Measurements from ENCODE around the gene HDGFL2. TPM values are rescaled to one million over a fixed set of nuclear protein-coding genes. Genes with fewer than 3 reads are reported as not detected.
A peak's percentile ranks its signal among the peaks of the same experiment; 100 is the strongest.

The HDGFL2 gene
- total and polyA plus RNA-seq, 5 donors from 2014 or later = 11.5 to 32.7 (median 12.2) TPM

DNA sequence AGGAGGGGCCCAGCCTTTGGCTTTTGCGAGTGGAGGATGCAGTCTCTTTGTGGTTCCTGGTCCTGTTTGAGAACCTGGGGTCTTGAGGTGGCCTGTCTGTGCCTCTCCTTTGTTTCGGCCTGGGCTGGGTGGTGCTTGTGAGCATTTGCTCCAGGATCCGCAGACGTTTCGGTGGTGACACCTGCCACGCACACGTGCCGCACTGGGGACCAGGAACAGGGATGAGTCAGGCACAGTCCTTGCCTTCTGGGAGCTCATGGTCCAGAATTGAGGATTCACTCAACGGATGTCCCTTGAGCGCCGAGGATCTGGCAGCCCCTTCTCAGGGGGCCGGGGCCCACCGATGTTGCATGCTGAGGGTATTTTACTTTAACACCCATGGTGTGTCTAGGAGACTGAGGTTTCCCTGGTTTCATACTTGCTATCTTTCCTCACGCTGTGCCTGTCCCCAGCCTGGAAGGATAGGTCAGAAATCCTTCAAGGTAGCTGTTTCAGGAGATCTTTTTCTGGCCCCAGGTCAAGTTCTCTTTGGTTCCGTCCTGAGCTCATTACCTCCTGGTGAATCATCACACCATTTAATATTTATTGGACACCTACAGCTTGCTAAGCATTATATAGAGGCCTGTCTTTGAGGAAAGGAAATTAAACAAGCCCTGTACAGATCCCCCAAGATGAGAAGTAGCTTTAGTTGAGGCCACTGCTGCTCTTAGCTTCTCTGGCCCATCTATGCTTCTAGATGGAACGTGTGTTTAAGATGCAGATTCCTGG, 5.1 kb downstream of the HDGFL2 start:
- peaks cover 0 to 24% (median 3%) of the 10 kb centered on the region in 4 donors for H3K4me1 Mint-ChIP-seq
- no peaks in the 10 kb centered on the region for H3K27me3 Mint-ChIP-seq
- peaks cover 25% of the 10 kb centered on the region for H3K4me1 ChIP-seq (ENCODE audit: control insufficient read depth, insufficient read depth, low read length, poor library complexity, severe bottlenecking)
- no peaks in the 10 kb centered on the region for H3K27me3 ChIP-seq (ENCODE audit: control insufficient read depth, insufficient read depth, low read length)
- ATAC-seq (ENCODE audit: low read depth in 2 of 2) (no peak), DNase-seq (no peak)
- no peak overlapping the region for H3K4me3 Mint-ChIP-seq
- no peak overlapping the region for H3K27ac ChIP-seq (ENCODE audit: insufficient read depth, low read length, poor library complexity, severe bottlenecking)
- no peak overlapping the region for H3K4me3 ChIP-seq (ENCODE audit: low read depth, low read length)
- peaks cover 20% of the 10 kb centered on the region for H3K36me3 ChIP-seq (ENCODE audit: control insufficient read depth, insufficient read depth, low read length)
- H3K27ac Mint-ChIP-seq = no peak overlapping the region
- peaks cover 10% of the 10 kb centered on the region for H3K36me3 Mint-ChIP-seq
- no peaks in the 10 kb centered on the region for H3K9me3 ChIP-seq (ENCODE audit: control insufficient read depth in 2 of 2, low read length in 2 of 2)
- no peaks in the 10 kb centered on the region for H3K9me3 Mint-ChIP-seq

DNA sequence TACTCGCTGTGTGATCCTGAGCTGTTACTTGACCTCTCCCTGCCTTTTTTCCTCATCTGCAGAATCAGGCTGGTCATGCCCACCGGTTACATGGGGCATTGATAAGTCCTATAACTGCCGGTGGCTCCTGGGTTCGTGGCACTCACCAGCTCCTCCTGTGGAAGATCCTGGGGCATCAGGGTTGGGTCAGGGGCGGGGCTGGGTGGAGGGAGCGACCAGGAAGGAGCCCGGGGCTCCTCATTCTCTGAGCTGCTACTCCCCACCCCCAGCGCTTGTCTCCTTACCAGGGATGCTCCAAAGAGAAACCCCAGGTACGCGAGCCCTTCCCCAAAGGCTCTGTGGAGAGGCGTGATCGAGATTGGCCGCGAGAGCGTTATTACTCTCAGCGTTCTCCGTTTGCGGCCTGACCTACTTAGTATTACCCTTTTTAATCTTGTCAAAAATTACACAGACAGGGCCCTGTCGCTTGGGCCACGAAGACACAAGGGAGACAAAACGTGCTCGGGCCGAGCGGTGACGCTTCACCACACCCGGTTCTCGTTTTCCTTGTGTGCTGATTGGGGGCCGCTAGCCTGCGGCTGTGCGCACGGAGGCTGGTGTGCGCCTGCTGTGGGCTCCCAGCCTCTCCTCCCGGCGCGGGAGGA, 10.7 kb downstream of the HDGFL2 start:
- Histone ChIP-seq H3K36me3 (ENCODE audit: control insufficient read depth, insufficient read depth, low read length) (peaks cover 18% of the 10 kb centered on the region), H3K4me3 (ENCODE audit: low read depth, low read length) (no peak overlapping the region), H3K9me3 (ENCODE audit: control insufficient read depth in 2 of 2, low read length in 2 of 2) (no peaks in the 10 kb centered on the region), H3K27ac (ENCODE audit: insufficient read depth, low read length, poor library complexity, severe bottlenecking) (no peak overlapping the region), H3K4me1 (ENCODE audit: control insufficient read depth, insufficient read depth, low read length, poor library complexity, severe bottlenecking) (no peaks in the 10 kb centered on the region), H3K27me3 (ENCODE audit: control insufficient read depth, insufficient read depth, low read length) (no peaks in the 10 kb centered on the region)
- no peak overlapping the region for H3K4me3 Mint-ChIP-seq
- H3K4me1 Mint-ChIP-seq = peaks cover 0 to 4% (median 0%) of the 10 kb centered on the region in 4 donors
- DNase-seq (no peak), ATAC-seq (ENCODE audit: low read depth in 2 of 2) (no peak)
- H3K27ac Mint-ChIP-seq = no peak overlapping the region
- peaks cover 19% of the 10 kb centered on the region for H3K36me3 Mint-ChIP-seq
- no peaks in the 10 kb centered on the region for H3K9me3 Mint-ChIP-seq
- H3K27me3 Mint-ChIP-seq = no peaks in the 10 kb centered on the region

DNA sequence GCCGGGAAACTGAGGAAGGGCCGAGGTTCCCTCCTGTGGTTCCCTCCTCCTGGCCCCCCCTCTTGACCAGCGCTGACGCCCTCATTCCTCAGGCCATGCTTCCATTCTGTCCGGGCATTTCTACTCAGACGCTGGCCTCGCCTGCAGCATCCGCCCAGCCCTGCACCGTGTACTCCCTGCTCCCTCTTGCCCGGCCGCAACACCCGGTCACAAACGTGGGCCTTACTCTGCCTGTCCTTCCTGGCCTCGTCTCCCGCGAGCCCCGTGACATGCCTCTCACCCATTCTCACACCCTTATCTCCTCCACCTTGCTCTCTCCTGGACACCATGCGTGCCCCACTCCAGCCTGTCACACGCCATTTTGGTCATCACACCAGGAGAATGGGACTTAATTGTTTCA, 11.3 kb downstream of the HDGFL2 start:
- no peak for ATAC-seq (ENCODE audit: low read depth in 2 of 2)
- H3K4me1 Mint-ChIP-seq = peaks cover 0 to 4% (median 0%) of the 10 kb centered on the region in 4 donors
- DNase-seq = no peak
- no peak overlapping the region for H3K4me3 ChIP-seq (ENCODE audit: low read depth, low read length)
- H3K4me1 ChIP-seq (ENCODE audit: control insufficient read depth, insufficient read depth, low read length, poor library complexity, severe bottlenecking) = no peaks in the 10 kb centered on the region
- no peaks in the 10 kb centered on the region for H3K9me3 Mint-ChIP-seq
- no peak overlapping the region for H3K27ac ChIP-seq (ENCODE audit: insufficient read depth, low read length, poor library complexity, severe bottlenecking)
- no peaks in the 10 kb centered on the region for H3K9me3 ChIP-seq (ENCODE audit: control insufficient read depth in 2 of 2, low read length in 2 of 2)
- H3K4me3 Mint-ChIP-seq = no peak overlapping the region
- H3K27ac Mint-ChIP-seq = no peak overlapping the region
- peaks cover 19% of the 10 kb centered on the region for H3K36me3 ChIP-seq (ENCODE audit: control insufficient read depth, insufficient read depth, low read length)
- no peaks in the 10 kb centered on the region for H3K27me3 ChIP-seq (ENCODE audit: control insufficient read depth, insufficient read depth, low read length)
- peaks cover 20% of the 10 kb centered on the region for H3K36me3 Mint-ChIP-seq
- H3K27me3 Mint-ChIP-seq = no peaks in the 10 kb centered on the region

DNA sequence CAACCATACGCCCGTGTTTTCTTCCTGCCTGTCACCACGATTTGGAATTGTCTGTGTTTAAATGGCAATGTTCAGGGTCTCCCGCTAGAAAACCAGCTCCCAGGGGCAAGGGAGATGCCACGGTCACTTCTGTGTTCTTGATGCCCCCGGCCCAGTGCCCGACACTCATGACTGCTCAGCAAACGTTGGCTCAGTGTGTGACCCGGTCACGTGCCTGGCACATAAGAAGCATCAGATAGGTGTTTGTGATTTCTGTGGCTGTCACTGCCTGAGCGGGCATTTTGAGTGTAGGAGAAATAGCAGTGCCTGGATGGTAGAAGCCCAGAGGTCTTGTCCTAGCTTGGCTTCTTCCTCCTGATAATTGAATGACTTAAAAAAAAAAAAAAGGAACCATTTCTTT, 15.5 kb downstream of the HDGFL2 start:
- Mint-ChIP-seq H3K9me3 (no peaks in the 10 kb centered on the region), H3K4me3 (no peak overlapping the region), H3K27ac (no peak overlapping the region), H3K27me3 (no peaks in the 10 kb centered on the region), H3K36me3 (peaks cover 27% of the 10 kb centered on the region), H3K4me1 (peaks cover 0 to 4% (median 0%) of the 10 kb centered on the region in 4 donors)
- ATAC-seq (ENCODE audit: low read depth in 2 of 2) (no peak), DNase-seq (no peak)
- Histone ChIP-seq H3K9me3 (ENCODE audit: control insufficient read depth in 2 of 2, low read length in 2 of 2) (no peaks in the 10 kb centered on the region), H3K36me3 (ENCODE audit: control insufficient read depth, insufficient read depth, low read length) (peaks cover 24% of the 10 kb centered on the region), H3K27ac (ENCODE audit: insufficient read depth, low read length, poor library complexity, severe bottlenecking) (no peak overlapping the region), H3K27me3 (ENCODE audit: control insufficient read depth, insufficient read depth, low read length) (no peaks in the 10 kb centered on the region), H3K4me1 (ENCODE audit: control insufficient read depth, insufficient read depth, low read length, poor library complexity, severe bottlenecking) (no peaks in the 10 kb centered on the region), H3K4me3 (ENCODE audit: low read depth, low read length) (no peak overlapping the region)

DNA sequence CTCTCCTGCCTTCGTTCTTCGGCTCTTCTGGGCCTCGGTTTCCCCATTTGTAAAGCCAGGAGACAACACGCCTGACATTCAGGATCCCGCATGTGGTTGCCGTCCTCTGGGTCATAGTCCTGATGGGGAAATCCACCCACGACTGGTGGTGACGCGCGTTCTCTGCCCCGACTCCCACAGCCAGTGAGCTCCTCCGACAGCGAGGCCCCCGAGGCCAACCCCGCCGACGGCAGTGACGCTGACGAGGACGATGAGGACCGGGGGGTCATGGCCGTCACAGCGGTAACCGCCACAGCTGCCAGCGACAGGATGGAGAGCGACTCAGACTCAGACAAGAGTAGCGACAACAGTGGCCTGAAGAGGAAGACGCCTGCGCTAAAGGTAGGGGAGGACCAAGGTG, 16.4 kb downstream of the HDGFL2 start:
- Mint-ChIP-seq H3K4me3 (no peak overlapping the region), H3K36me3 (peaks cover 25% of the 10 kb centered on the region), H3K9me3 (no peaks in the 10 kb centered on the region), H3K4me1 (peaks cover 0 to 3% (median 0%) of the 10 kb centered on the region in 4 donors), H3K27me3 (no peaks in the 10 kb centered on the region), H3K27ac (peak overlapping the region in 1 of 3 donors; percentile 60)
- no peak for DNase-seq
- Histone ChIP-seq H3K36me3 (ENCODE audit: control insufficient read depth, insufficient read depth, low read length) (peaks cover 18% of the 10 kb centered on the region), H3K9me3 (ENCODE audit: control insufficient read depth in 2 of 2, low read length in 2 of 2) (no peaks in the 10 kb centered on the region), H3K27ac (ENCODE audit: insufficient read depth, low read length, poor library complexity, severe bottlenecking) (no peak overlapping the region), H3K27me3 (ENCODE audit: control insufficient read depth, insufficient read depth, low read length) (no peaks in the 10 kb centered on the region), H3K4me1 (ENCODE audit: control insufficient read depth, insufficient read depth, low read length, poor library complexity, severe bottlenecking) (no peaks in the 10 kb centered on the region), H3K4me3 (ENCODE audit: low read depth, low read length) (no peak overlapping the region)
- no peak for ATAC-seq (ENCODE audit: low read depth in 2 of 2)

DNA sequence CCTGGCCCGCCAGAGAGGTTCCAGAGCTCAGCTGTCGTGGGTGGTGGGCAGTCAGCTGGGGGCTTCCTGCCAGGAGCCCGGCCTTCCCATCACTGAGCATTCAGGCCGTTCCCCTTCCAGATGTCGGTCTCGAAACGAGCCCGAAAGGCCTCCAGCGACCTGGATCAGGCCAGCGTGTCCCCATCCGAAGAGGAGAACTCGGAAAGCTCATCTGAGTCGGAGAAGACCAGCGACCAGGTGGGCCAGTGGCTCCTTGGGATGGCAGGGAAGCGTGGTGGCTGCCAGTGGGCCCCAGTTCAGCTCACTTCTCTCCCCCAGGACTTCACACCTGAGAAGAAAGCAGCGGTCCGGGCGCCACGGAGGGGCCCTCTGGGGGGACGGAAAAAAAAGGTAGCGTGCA, 19.3 kb downstream of the HDGFL2 start:
- H3K27me3 Mint-ChIP-seq = no peaks in the 10 kb centered on the region
- no peaks in the 10 kb centered on the region for H3K27me3 ChIP-seq (ENCODE audit: control insufficient read depth, insufficient read depth, low read length)
- DNase-seq (no peak), ATAC-seq (ENCODE audit: low read depth in 2 of 2) (no peak)
- peaks cover 0 to 2% (median 0%) of the 10 kb centered on the region in 4 donors for H3K4me1 Mint-ChIP-seq
- H3K4me3 Mint-ChIP-seq = no peak overlapping the region
- no peaks in the 10 kb centered on the region for H3K4me1 ChIP-seq (ENCODE audit: control insufficient read depth, insufficient read depth, low read length, poor library complexity, severe bottlenecking)
- H3K4me3 ChIP-seq (ENCODE audit: low read depth, low read length) = no peak overlapping the region
- H3K27ac Mint-ChIP-seq = no peak overlapping the region
- no peak overlapping the region for H3K27ac ChIP-seq (ENCODE audit: insufficient read depth, low read length, poor library complexity, severe bottlenecking)
- no peaks in the 10 kb centered on the region for H3K9me3 Mint-ChIP-seq
- H3K36me3 ChIP-seq (ENCODE audit: control insufficient read depth, insufficient read depth, low read length) = peaks cover 24% of the 10 kb centered on the region
- peaks cover 16% of the 10 kb centered on the region for H3K36me3 Mint-ChIP-seq
- no peaks in the 10 kb centered on the region for H3K9me3 ChIP-seq (ENCODE audit: control insufficient read depth in 2 of 2, low read length in 2 of 2)

DNA sequence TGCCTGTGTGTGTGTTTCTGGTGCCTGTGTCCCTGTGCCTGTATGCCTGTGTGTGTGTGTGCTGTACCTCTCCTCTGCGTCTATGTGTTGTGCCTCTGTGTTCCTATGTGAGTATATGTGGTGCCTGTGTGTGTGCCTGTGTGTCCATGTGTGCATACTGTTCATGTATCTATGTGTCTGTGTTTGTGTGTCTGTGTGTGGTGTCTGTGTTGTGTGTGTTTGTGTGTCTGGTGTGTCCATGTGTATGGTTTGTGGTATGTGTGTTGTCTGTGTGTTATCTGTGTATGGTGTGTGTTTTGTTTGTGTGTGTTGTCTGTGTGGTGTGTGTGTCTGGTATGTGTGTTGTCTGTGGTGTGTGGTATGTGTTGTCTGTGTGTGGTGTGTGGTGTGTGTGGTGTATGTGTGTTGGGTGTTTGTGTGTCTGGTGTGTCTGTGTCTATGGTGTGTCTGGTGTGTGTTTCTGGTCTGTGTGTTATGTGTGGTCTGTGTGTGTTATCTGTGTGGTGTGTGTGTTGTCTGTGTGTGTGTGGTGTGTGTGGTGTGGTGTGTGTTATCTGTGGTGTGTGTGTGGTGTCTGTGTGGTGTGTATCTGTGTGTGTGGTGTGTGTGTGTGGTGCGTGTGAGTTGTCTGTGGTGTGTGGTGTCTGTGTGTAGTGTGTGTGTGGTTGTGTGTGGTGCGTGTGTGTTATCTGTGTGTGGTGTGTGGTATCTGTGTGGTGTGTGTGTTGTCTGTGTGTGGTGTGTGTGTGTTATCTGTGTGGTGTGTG, 20.4 kb downstream of the HDGFL2 start:
- H3K36me3 Mint-ChIP-seq = peaks cover 9% of the 10 kb centered on the region
- no peaks in the 10 kb centered on the region for H3K9me3 Mint-ChIP-seq
- no peaks in the 10 kb centered on the region for H3K27me3 ChIP-seq (ENCODE audit: control insufficient read depth, insufficient read depth, low read length)
- H3K4me1 ChIP-seq (ENCODE audit: control insufficient read depth, insufficient read depth, low read length, poor library complexity, severe bottlenecking) = no peaks in the 10 kb centered on the region
- no peaks in the 10 kb centered on the region for H3K27me3 Mint-ChIP-seq
- H3K36me3 ChIP-seq (ENCODE audit: control insufficient read depth, insufficient read depth, low read length) = peaks cover 28% of the 10 kb centered on the region
- H3K9me3 ChIP-seq (ENCODE audit: control insufficient read depth in 2 of 2, low read length in 2 of 2) = no peaks in the 10 kb centered on the region
- no peak overlapping the region for H3K27ac ChIP-seq (ENCODE audit: insufficient read depth, low read length, poor library complexity, severe bottlenecking)
- no peak for ATAC-seq (ENCODE audit: low read depth in 2 of 2)
- H3K4me3 Mint-ChIP-seq = no peak overlapping the region
- H3K27ac Mint-ChIP-seq = no peak overlapping the region
- H3K4me3 ChIP-seq (ENCODE audit: low read depth, low read length) = no peak overlapping the region
- no peak for DNase-seq
- peaks cover 0 to under 1% (median 0%) of the 10 kb centered on the region in 4 donors for H3K4me1 Mint-ChIP-seq

Data from CD4-positive, CD25-positive, alpha-beta regulatory T cell (primary cell).